Type B pancreatic cell (in vitro differentiated cells): ENCODE measurements around the gene RPS15. TPM values are rescaled to one million over a fixed set of nuclear protein-coding genes. Genes with fewer than 3 reads are reported as not detected.

Experiments
- DNase-seq: peaks from one replicate; pipeline ENCODE4 v3.0.0; 2021; ENCODE audit warnings: mixed read lengths; ENCODE audit not compliant: unreplicated experiment; ENCODE audit errors: extremely low spot score
- H3K27ac Mint-ChIP-seq: 2 replicates; pipeline ENCODE4 v1.8.0; 2021; ENCODE audit warnings: mild to moderate bottlenecking, mixed read lengths
- H3K27me3 Mint-ChIP-seq: 2 replicates; pipeline ENCODE4 v1.8.0; 2021; ENCODE audit warnings: mixed read lengths
- H3K36me3 Mint-ChIP-seq: 2 replicates; pipeline ENCODE4 v1.8.0; 2021; ENCODE audit warnings: mixed read lengths
- H3K4me1 Mint-ChIP-seq: one replicate; pipeline ENCODE4 v1.8.0; 2021; ENCODE audit warnings: mixed read lengths; ENCODE audit not compliant: unreplicated experiment
- H3K4me3 Mint-ChIP-seq: 2 replicates; pipeline ENCODE4 v1.8.0; 2021; ENCODE audit warnings: mild to moderate bottlenecking, mixed read lengths
- H3K9me3 Mint-ChIP-seq: 2 replicates; pipeline ENCODE4 v1.8.0; 2021; ENCODE audit warnings: mixed read lengths
- CTCF ChIP-seq: fragments of 200-600 bp; sonication (generic); conservative IDR thresholded peaks from 2 replicates; pipeline ENCODE4 v1.5.0; 2021; ENCODE audit warnings: antibody characterized with exemption, mild to moderate bottlenecking
- total RNA-seq: library from RNA; stranded (reverse); gene quantifications from 2 replicates; pipeline ENCODE4 v1.2.1, GENCODE V29; 2021; ENCODE audit warnings: low replicate concordance

The RPS15 gene
- total RNA-seq, 1 donor from 2014 or later: 1,344 TPM

- Mint-ChIP-seq H3K36me3 (no peaks in the 10 kb centered on the region), H3K9me3 (no peaks in the 10 kb centered on the region), H3K4me3 (no peak overlapping the region), H3K27ac (no peak overlapping the region), H3K27me3 (peaks cover 17% of the 10 kb centered on the region), H3K4me1 (no peaks in the 10 kb centered on the region)
- DNase-seq: no peak
- peak; percentile 10 for TF ChIP-seq CTCF
Observed at GRCh38 chr19:1466018-1466460, 27.8 kb downstream of the RPS15 start.

- no peaks in the 10 kb centered on the region for H3K4me1 Mint-ChIP-seq
- H3K9me3 Mint-ChIP-seq: no peaks in the 10 kb centered on the region
- no peak for DNase-seq
- H3K4me3 Mint-ChIP-seq: no peak overlapping the region
- H3K36me3 Mint-ChIP-seq: no peaks in the 10 kb centered on the region
- no peak for TF ChIP-seq CTCF
- no peak overlapping the region for H3K27ac Mint-ChIP-seq
- peaks cover 23% of the 10 kb centered on the region for H3K27me3 Mint-ChIP-seq
Observed at GRCh38 chr19:1466461-1467214, 28.4 kb downstream of the RPS15 start.

GRCh38 chr19:1467215-1467489, 29.0 kb downstream of the RPS15 start:
- Mint-ChIP-seq H3K9me3 (no peaks in the 10 kb centered on the region), H3K36me3 (no peaks in the 10 kb centered on the region), H3K4me1 (no peaks in the 10 kb centered on the region), H3K27ac (no peak overlapping the region), H3K4me3 (no peak overlapping the region), H3K27me3 (peaks cover 28% of the 10 kb centered on the region)
- no peak for DNase-seq
- no peak for TF ChIP-seq CTCF

GRCh38 chr19:1467490-1468273, 29.5 kb downstream of the RPS15 start:
- no peaks in the 10 kb centered on the region for H3K4me1 Mint-ChIP-seq

GRCh38 chr19:1468274-1468820, 30.2 kb downstream of the RPS15 start:
- no peak for TF ChIP-seq CTCF
- DNase-seq: no peak
- Mint-ChIP-seq H3K9me3 (no peaks in the 10 kb centered on the region), H3K36me3 (no peaks in the 10 kb centered on the region), H3K27ac (no peak overlapping the region), H3K4me1 (no peaks in the 10 kb centered on the region), H3K27me3 (peaks cover 37% of the 10 kb centered on the region), H3K4me3 (no peak overlapping the region)

More at GRCh38 chr19:1467490-1468273, 29.5 kb downstream of the RPS15 start:
- no peaks in the 10 kb centered on the region for H3K36me3 Mint-ChIP-seq
- H3K4me3 Mint-ChIP-seq: no peak overlapping the region
- H3K9me3 Mint-ChIP-seq: no peaks in the 10 kb centered on the region
- no peak for DNase-seq
- H3K27me3 Mint-ChIP-seq: peaks cover 30% of the 10 kb centered on the region
- no peak overlapping the region for H3K27ac Mint-ChIP-seq
- no peak for TF ChIP-seq CTCF
